Esophagus muscularis mucosa (tissue), 3 donors: ENCODE data around the gene ELOVL6.

Experiments used
- POLR2A ChIP-seq: fragments of 450-650 bp; IDR thresholded peaks from one replicate; pipeline ENCODE4 v1.6.1; 2017; ENCODE audit warnings: antibody characterized with exemption, moderate library complexity, mild to moderate bottlenecking, low read depth
- TF ChIP-seq, protein P1 (sequence below), 3 experiments: fragments of 200-600 bp in 2 of 3; fragments of 450-650 bp in 1 of 3; sonication (generic) in 2 of 3; IDR thresholded peaks; one replicate each; pipeline ENCODE4 v1.5.1; 2017 to 2019; ENCODE audit warnings: antibody characterized with exemption in 3 of 3, mild to moderate bottlenecking in 2 of 3, moderate library complexity in 1 of 3

DNA sequence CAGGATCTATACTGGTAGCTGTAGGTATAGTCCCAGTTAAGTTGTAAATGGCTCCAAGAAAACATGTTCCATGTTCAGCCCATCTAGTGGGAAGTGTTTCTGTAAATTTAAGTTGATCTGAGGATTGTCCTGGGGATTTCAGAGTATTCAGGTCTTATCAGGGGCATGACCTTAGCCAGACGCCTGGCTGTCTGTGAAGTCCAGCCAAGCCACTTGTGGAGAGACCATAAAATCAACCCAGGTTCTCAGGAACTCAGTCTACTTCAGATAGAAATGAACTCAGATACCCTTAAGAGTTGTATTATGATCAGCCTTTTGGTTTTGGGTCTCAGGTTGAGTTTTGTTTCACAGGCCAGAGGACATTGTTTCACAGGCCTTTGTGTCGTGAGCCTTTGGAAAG lies 189.9 kb downstream of the ELOVL6 start:
- TF ChIP-seq, protein P1, sequence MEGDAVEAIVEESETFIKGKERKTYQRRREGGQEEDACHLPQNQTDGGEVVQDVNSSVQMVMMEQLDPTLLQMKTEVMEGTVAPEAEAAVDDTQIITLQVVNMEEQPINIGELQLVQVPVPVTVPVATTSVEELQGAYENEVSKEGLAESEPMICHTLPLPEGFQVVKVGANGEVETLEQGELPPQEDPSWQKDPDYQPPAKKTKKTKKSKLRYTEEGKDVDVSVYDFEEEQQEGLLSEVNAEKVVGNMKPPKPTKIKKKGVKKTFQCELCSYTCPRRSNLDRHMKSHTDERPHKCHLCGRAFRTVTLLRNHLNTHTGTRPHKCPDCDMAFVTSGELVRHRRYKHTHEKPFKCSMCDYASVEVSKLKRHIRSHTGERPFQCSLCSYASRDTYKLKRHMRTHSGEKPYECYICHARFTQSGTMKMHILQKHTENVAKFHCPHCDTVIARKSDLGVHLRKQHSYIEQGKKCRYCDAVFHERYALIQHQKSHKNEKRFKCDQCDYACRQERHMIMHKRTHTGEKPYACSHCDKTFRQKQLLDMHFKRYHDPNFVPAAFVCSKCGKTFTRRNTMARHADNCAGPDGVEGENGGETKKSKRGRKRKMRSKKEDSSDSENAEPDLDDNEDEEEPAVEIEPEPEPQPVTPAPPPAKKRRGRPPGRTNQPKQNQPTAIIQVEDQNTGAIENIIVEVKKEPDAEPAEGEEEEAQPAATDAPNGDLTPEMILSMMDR (IDR thresholded peaks at IDR 0.05), result no peak
- no peak for TF ChIP-seq POLR2A
